Transverse colon (tissue), 4 donors: Measurements from ENCODE around the gene TXLNB.

ENCODE experiments used
- POLR2A ChIP-seq: fragments of 450-650 bp; IDR thresholded peaks from one replicate; pipeline ENCODE4 v1.6.1; 2016; ENCODE audit warnings: antibody characterized with exemption, mild to moderate bottlenecking, moderate library complexity
- POLR2AphosphoS5 ChIP-seq, 3 donors: sonication (generic); formaldehyde crosslinking; IDR thresholded peaks; one replicate each; pipeline ENCODE4 v1.6.1; 2016; ENCODE audit warnings: antibody characterized with exemption in 3 of 3
- TF ChIP-seq, protein P1 (sequence below), 5 experiments: fragments of 200-600 bp in 3 of 5; fragments of 450-650 bp in 2 of 5; sonication (generic) in 3 of 5; IDR thresholded peaks; 1 replicate in 2 of 5; 2 replicates in 3 of 5; pipeline ENCODE4 v1.5.1; 2016 to 2017; ENCODE audit warnings: antibody characterized with exemption in 5 of 5, inconsistent platforms in 3 of 5, mild to moderate bottlenecking in 2 of 5, moderate library complexity in 1 of 5

DNA sequence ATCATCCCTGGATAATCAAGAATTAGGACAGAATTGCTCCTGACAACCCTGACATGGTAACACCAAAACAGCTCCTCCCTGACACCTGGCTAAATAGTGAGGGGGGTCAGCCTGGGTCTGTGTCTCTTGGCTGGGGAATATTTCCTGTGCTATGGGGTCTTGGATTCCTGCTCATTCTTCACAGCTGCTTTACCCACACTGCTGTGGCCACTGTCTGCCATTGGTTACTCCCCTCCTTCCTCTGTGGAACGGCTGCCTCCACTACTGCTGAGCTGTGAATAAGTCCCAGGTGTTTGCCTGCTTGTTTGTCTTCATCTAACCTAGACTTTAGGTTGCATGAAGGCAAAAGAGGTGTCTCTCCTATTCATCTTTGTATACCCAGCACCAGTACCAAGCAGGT is 33.9 kb upstream of the TXLNB start:
- TF ChIP-seq, protein P1, sequence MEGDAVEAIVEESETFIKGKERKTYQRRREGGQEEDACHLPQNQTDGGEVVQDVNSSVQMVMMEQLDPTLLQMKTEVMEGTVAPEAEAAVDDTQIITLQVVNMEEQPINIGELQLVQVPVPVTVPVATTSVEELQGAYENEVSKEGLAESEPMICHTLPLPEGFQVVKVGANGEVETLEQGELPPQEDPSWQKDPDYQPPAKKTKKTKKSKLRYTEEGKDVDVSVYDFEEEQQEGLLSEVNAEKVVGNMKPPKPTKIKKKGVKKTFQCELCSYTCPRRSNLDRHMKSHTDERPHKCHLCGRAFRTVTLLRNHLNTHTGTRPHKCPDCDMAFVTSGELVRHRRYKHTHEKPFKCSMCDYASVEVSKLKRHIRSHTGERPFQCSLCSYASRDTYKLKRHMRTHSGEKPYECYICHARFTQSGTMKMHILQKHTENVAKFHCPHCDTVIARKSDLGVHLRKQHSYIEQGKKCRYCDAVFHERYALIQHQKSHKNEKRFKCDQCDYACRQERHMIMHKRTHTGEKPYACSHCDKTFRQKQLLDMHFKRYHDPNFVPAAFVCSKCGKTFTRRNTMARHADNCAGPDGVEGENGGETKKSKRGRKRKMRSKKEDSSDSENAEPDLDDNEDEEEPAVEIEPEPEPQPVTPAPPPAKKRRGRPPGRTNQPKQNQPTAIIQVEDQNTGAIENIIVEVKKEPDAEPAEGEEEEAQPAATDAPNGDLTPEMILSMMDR (IDR thresholded peaks at IDR 0.05): no peak
- no peak for TF ChIP-seq POLR2A
- no peak for TF ChIP-seq POLR2AphosphoS5 (IDR thresholded peaks at IDR 0.05)
